ENCODE measurements around the gene CYP2F1.
"Not testable (repeated sequence)": the region's sequence is repeated elsewhere in the genome, so short reads cannot be mapped to it uniquely, and the experiment has no call there.

Gene CYP2F1

GRCh38 chr19:41114132-41114531 lies at the start of gene CYP2F1:
CYP2F1 (plus strand) TSS chr19:41114432; CDS start chr19:41116189, 1,757 bp downstream.
- DNase-seq (ENCODE audit: low spot score): no peak

GRCh38 chr19:41064974-41065569 lies 49.2 kb upstream of the CYP2F1 start:
- DNase-seq (ENCODE audit: low spot score): no peak

- DNase-seq (ENCODE audit: low spot score): no peak
Observed at GRCh38 chr19:41076286-41076685, 37.9 kb upstream of the CYP2F1 start.

GRCh38 chr19:41083516-41083915 lies 30.7 kb upstream of the CYP2F1 start:
- no peak for DNase-seq (ENCODE audit: low spot score)

- no peak for DNase-seq (ENCODE audit: low spot score)
Observed at GRCh38 chr19:41085748-41086415, 28.4 kb upstream of the CYP2F1 start.

GRCh38 chr19:41088151-41088550 lies 26.1 kb upstream of the CYP2F1 start, which contains the start of gene CYP2A13:
CYP2A13 (plus strand) TSS chr19:41088451; CDS start chr19:41088472, 21 bp downstream.
- no peak for DNase-seq (ENCODE audit: low spot score)

GRCh38 chr19:41089959-41090358 lies 24.3 kb upstream of the CYP2F1 start:
- no peak for DNase-seq (ENCODE audit: low spot score)

- no peak for DNase-seq (ENCODE audit: low spot score)
Observed at GRCh38 chr19:41095703-41096102, 18.5 kb upstream of the CYP2F1 start.

- DNase-seq (ENCODE audit: low spot score): no peak
Observed at GRCh38 chr19:41096353-41096752, 17.9 kb upstream of the CYP2F1 start.

GRCh38 chr19:41097302-41097701 lies 16.9 kb upstream of the CYP2F1 start:
- no peak for DNase-seq (ENCODE audit: low spot score)

- DNase-seq (ENCODE audit: low spot score): no peak
Observed at GRCh38 chr19:41098762-41099161, 15.5 kb upstream of the CYP2F1 start.

GRCh38 chr19:41102210-41102609 lies 12.0 kb upstream of the CYP2F1 start:
- not testable (repeated sequence) for DNase-seq (ENCODE audit: low spot score)

- DNase-seq (ENCODE audit: low spot score): no peak
Observed at GRCh38 chr19:41106177-41106576, 8.1 kb upstream of the CYP2F1 start.

- DNase-seq (ENCODE audit: low spot score): no peak
Observed at GRCh38 chr19:41111296-41111695, 2.9 kb upstream of the CYP2F1 start.

- no peak for DNase-seq (ENCODE audit: low spot score)
Observed at GRCh38 chr19:41111750-41112295, 2.4 kb upstream of the CYP2F1 start.

- no peak for DNase-seq (ENCODE audit: low spot score)
Observed at GRCh38 chr19:41112728-41113290, 1.4 kb upstream of the CYP2F1 start.

GRCh38 chr19:41116261-41116660 lies 2.0 kb downstream of the CYP2F1 start:
- no peak for DNase-seq (ENCODE audit: low spot score)

- DNase-seq (ENCODE audit: low spot score): not testable (repeated sequence)
Observed at GRCh38 chr19:41120929-41121911, 7.0 kb downstream of the CYP2F1 start.

GRCh38 chr19:41122846-41123245 lies 8.6 kb downstream of the CYP2F1 start:
- DNase-seq (ENCODE audit: low spot score): not testable (repeated sequence)

- DNase-seq (ENCODE audit: low spot score): no peak
Observed at GRCh38 chr19:41123716-41124294, 9.6 kb downstream of the CYP2F1 start.

GRCh38 chr19:41126765-41127203 lies 12.6 kb downstream of the CYP2F1 start:
- not testable (repeated sequence) for DNase-seq (ENCODE audit: low spot score)
